Neural progenitor cell (in vitro differentiated cells): ENCODE measurements around the gene FAS. TPM values are rescaled to one million over a fixed set of nuclear protein-coding genes. Genes with fewer than 3 reads are reported as not detected.

Experiments
- DNase-seq: peaks from one replicate; pipeline ENCODE4 v3.0.0-alpha.2; 2016; ENCODE audit warnings: low spot score
- H2AFZ ChIP-seq: fragments of 200-600 bp; sonication (generic); replicated peaks from 2 replicates; pipeline ENCODE4 v1.6.1; 2016; ENCODE audit warnings: antibody characterized with exemption
- H3F3A ChIP-seq: fragments of 200-600 bp; sonication (generic); 2 replicates; pipeline ENCODE4 v1.6.1; 2016; ENCODE audit warnings: antibody characterized with exemption, low read depth
- H3K27ac ChIP-seq: fragments of 200-600 bp; sonication (generic); 2 replicates; pipeline ENCODE4 v1.5.1; 2016; ENCODE audit warnings: mild to moderate bottlenecking
- H3K27me3 ChIP-seq: fragments of 200-600 bp; sonication (generic); 2 replicates; pipeline ENCODE4 v1.6.1; 2016; ENCODE audit warnings: mild to moderate bottlenecking, moderate library complexity
- H3K36me3 ChIP-seq: fragments of 200-600 bp; sonication (generic); 2 replicates; pipeline ENCODE4 v1.5.1; 2016
- H3K4me1 ChIP-seq: fragments of 200-600 bp; sonication (generic); 2 replicates; pipeline ENCODE4 v1.6.1; 2016; ENCODE audit warnings: mixed run types
- H3K4me2 ChIP-seq: fragments of 200-600 bp; sonication (generic); 2 replicates; pipeline ENCODE4 v1.6.1; 2016
- H3K4me3 ChIP-seq: fragments of 200-600 bp; sonication (generic); 2 replicates; pipeline ENCODE4 v1.5.1; 2016
- H3K79me2 ChIP-seq: fragments of 200-600 bp; sonication (generic); 2 replicates; pipeline ENCODE4 v1.6.1; 2016; ENCODE audit warnings: low read depth
- H3K9ac ChIP-seq: fragments of 200-600 bp; sonication (generic); 2 replicates; pipeline ENCODE4 v1.6.1; 2016
- H3K9me3 ChIP-seq: fragments of 200-600 bp; sonication (generic); 2 replicates; pipeline ENCODE4 v1.5.1; 2016; ENCODE audit warnings: low read depth
- H4K20me1 ChIP-seq: fragments of 200-600 bp; sonication (generic); 2 replicates; pipeline ENCODE4 v1.6.1; 2016; ENCODE audit warnings: low read depth
- H3K27ac Mint-ChIP-seq: 3 replicates; pipeline ENCODE4 v1.8.0; 2021; ENCODE audit warnings: mixed read lengths
- H3K27me3 Mint-ChIP-seq: 2 replicates; pipeline ENCODE4 v1.8.0; 2022; ENCODE audit warnings: low read depth, mild to moderate bottlenecking, inconsistent platforms, moderate library complexity, mixed read lengths; ENCODE audit not compliant: insufficient read depth
- H3K36me3 Mint-ChIP-seq: 3 replicates; pipeline ENCODE4 v1.8.0; 2021; ENCODE audit warnings: mixed read lengths
- H3K4me1 Mint-ChIP-seq: 3 replicates; pipeline ENCODE4 v1.8.0; 2021; ENCODE audit warnings: mixed read lengths
- H3K4me3 Mint-ChIP-seq: 3 replicates; pipeline ENCODE4 v1.8.0; 2021; ENCODE audit warnings: mild to moderate bottlenecking, moderate library complexity, mixed read lengths
- H3K9me3 Mint-ChIP-seq: 3 replicates; pipeline ENCODE4 v1.8.0; 2020; ENCODE audit warnings: mixed read lengths
- CTCF ChIP-seq: fragments of 200-600 bp; sonication (generic); IDR thresholded peaks from 2 replicates; pipeline ENCODE4 v1.5.1; 2017; ENCODE audit warnings: antibody characterized with exemption, mild to moderate bottlenecking
- EZH2 ChIP-seq: fragments of 200-600 bp; sonication (generic); IDR thresholded peaks from 2 replicates; pipeline ENCODE4 v1.6.1; 2017; ENCODE audit warnings: antibody characterized with exemption, mild to moderate bottlenecking, moderate library complexity
- EZH2phosphoT487 ChIP-seq: fragments of 200-600 bp; sonication (generic); IDR thresholded peaks from 2 replicates; pipeline ENCODE4 v1.6.1; 2017; ENCODE audit warnings: antibody characterized with exemption
- total RNA-seq: library from RNA; depleted of rRNA; stranded (reverse); fragments of >200 nt; gene quantifications from 2 replicates; pipeline ENCODE4 v1.2.3, GENCODE V29; 2015; ENCODE audit warnings: low replicate concordance

FAS gene
- total RNA-seq, 1 donor from 2014 or later = 11.1 TPM

- Histone ChIP-seq H3K36me3 (no peaks in the 10 kb centered on the region), H3F3A (peaks cover 34% of the 10 kb centered on the region), H3K9ac (no peak overlapping the region), H4K20me1 (no peaks in the 10 kb centered on the region), H3K79me2 (peaks cover 3% of the 10 kb centered on the region), H3K4me3 (no peak overlapping the region), H3K4me2 (no peak overlapping the region), H2AFZ (no peak overlapping the region), H3K27ac (no peak overlapping the region), H3K9me3 (no peaks in the 10 kb centered on the region), H3K4me1 (peaks cover 22% of the 10 kb centered on the region), H3K27me3 (peaks cover 5% of the 10 kb centered on the region)
- Mint-ChIP-seq H3K36me3 (no peaks in the 10 kb centered on the region), H3K27me3 (peaks cover 9% of the 10 kb centered on the region), H3K4me1 (peaks cover 19% of the 10 kb centered on the region), H3K27ac (no peak overlapping the region), H3K9me3 (no peaks in the 10 kb centered on the region), H3K4me3 (no peak overlapping the region)
- DNase-seq = no peak
- TF ChIP-seq EZH2phosphoT487 (no peak), CTCF (no peak), EZH2 (no peak)
These were observed 4.7 kb downstream of the FAS start for GRCh38 chr10:88995156-88995876.

- Histone ChIP-seq H3K27ac (no peak overlapping the region), H3K9ac (no peak overlapping the region), H3K4me3 (no peak overlapping the region), H3K27me3 (no peaks in the 10 kb centered on the region), H3K79me2 (peaks cover 3% of the 10 kb centered on the region), H4K20me1 (no peaks in the 10 kb centered on the region), H3K36me3 (no peaks in the 10 kb centered on the region), H3F3A (peaks cover 20% of the 10 kb centered on the region), H3K4me1 (peaks cover 28% of the 10 kb centered on the region), H3K9me3 (no peaks in the 10 kb centered on the region), H3K4me2 (no peak overlapping the region), H2AFZ (no peak overlapping the region)
- TF ChIP-seq CTCF (no peak), EZH2 (no peak), EZH2phosphoT487 (no peak)
- Mint-ChIP-seq H3K36me3 (no peaks in the 10 kb centered on the region), H3K27ac (no peak overlapping the region), H3K27me3 (no peaks in the 10 kb centered on the region), H3K9me3 (no peaks in the 10 kb centered on the region), H3K4me1 (peaks cover 28% of the 10 kb centered on the region), H3K4me3 (no peak overlapping the region)
- no peak for DNase-seq
These were observed 6.3 kb downstream of the FAS start for GRCh38 chr10:88996927-88997326.

- H4K20me1 ChIP-seq = no peaks in the 10 kb centered on the region
- Mint-ChIP-seq H3K4me1 (peaks cover 37% of the 10 kb centered on the region), H3K4me3 (no peak overlapping the region), H3K36me3 (no peaks in the 10 kb centered on the region), H3K9me3 (no peaks in the 10 kb centered on the region), H3K27ac (no peak overlapping the region), H3K27me3 (no peaks in the 10 kb centered on the region)
- no peaks in the 10 kb centered on the region for H3K36me3 ChIP-seq
- H3K79me2 ChIP-seq = no peaks in the 10 kb centered on the region
- H3K4me2 ChIP-seq = no peak overlapping the region
- H3K4me1 ChIP-seq = peaks cover 7% of the 10 kb centered on the region
- H3K9me3 ChIP-seq = no peaks in the 10 kb centered on the region
- no peak for TF ChIP-seq EZH2
- TF ChIP-seq CTCF = no peak
- no peak for TF ChIP-seq EZH2phosphoT487
- no peak overlapping the region for H3K9ac ChIP-seq
- no peak overlapping the region for H3K27ac ChIP-seq
- no peak overlapping the region for H3K4me3 ChIP-seq
- no peak overlapping the region for H2AFZ ChIP-seq
- no peak for DNase-seq
- H3F3A ChIP-seq = no peaks in the 10 kb centered on the region
- no peaks in the 10 kb centered on the region for H3K27me3 ChIP-seq
These were observed 9.0 kb downstream of the FAS start for GRCh38 chr10:88999625-89000024.
